ENCODE results near the gene NOS2. TPM values are rescaled to one million over a fixed set of nuclear protein-coding genes. Genes with fewer than 3 reads are reported as not detected.
A peak's percentile ranks its signal among the peaks of the same experiment; 100 is the strongest.
"Not testable (repeated sequence)": the region's sequence is repeated elsewhere in the genome, so short reads cannot be mapped to it uniquely, and the experiment has no call there.

The NOS2 gene
- total and polyA plus RNA-seq, 12 donors = 0.06 to 1.6 (median 0.23) TPM; not detected in 2

GRCh38 chr17:27846042-27846655, 45.8 kb upstream of the NOS2 start:
- 77 to 81% methylated on average over 23 of the region's 23 CpGs for WGBS, 2 donors
- intact Hi-C loops (cut with DNase I) = no loop called here

GRCh38 chr17:27845264-27846041, 45.1 kb upstream of the NOS2 start:
- DNase-seq = no peak
- H3K27ac ChIP-seq = no peak overlapping the region
- ATAC-seq = no peak
- no peaks in the 10 kb centered on the region for H3K9me3 ChIP-seq
- intact Hi-C loops (cut with DNase I) = no loop called here
- no peaks in the 10 kb centered on the region for H3K27me3 ChIP-seq
- no peaks in the 10 kb centered on the region for H3K4me1 ChIP-seq
- H3K4me3 ChIP-seq = no peak overlapping the region
- WGBS, 2 donors = 70 to 73% methylated on average over 13 of the region's 13 CpGs
- H3K36me3 ChIP-seq = no peaks in the 10 kb centered on the region
- no peak for TF ChIP-seq CTCF (IDR thresholded peaks at IDR 0.05)

More at GRCh38 chr17:27846042-27846655, 45.8 kb upstream of the NOS2 start:
- no peak for TF ChIP-seq CTCF (IDR thresholded peaks at IDR 0.05)
- Histone ChIP-seq H3K27me3 (no peaks in the 10 kb centered on the region), H3K9me3 (no peaks in the 10 kb centered on the region), H3K4me1 (no peaks in the 10 kb centered on the region), H3K27ac (no peak overlapping the region), H3K36me3 (no peaks in the 10 kb centered on the region), H3K4me3 (peak overlapping the region in 1 of 10 donors; percentile 14)
- ATAC-seq (no peak), DNase-seq (no peak)

- H3K4me1 ChIP-seq = no peaks in the 10 kb centered on the region
- ATAC-seq (no peak), DNase-seq (no peak)
- H3K27me3 ChIP-seq = no peaks in the 10 kb centered on the region
- TF ChIP-seq CTCF (IDR thresholded peaks at IDR 0.05) = no peak
- no peak overlapping the region for H3K27ac ChIP-seq
- no peak overlapping the region for H3K4me3 ChIP-seq
- H3K9me3 ChIP-seq = no peaks in the 10 kb centered on the region
- 94 to 100% methylated on average over 1 of the region's 1 CpG for WGBS, 2 donors
- no peaks in the 10 kb centered on the region for H3K36me3 ChIP-seq
- intact Hi-C loops (cut with DNase I) = loop anchor here in 1 of 10 donors (5.0 kb wide), 1 partner anchor 37 kb away; no protein-coding TSS in a partner anchor
Observed at GRCh38 chr17:27840688-27841087, 40.4 kb upstream of the NOS2 start.

GRCh38 chr17:27840406-27840678, 40.0 kb upstream of the NOS2 start:
- not testable (repeated sequence) for DNase-seq, H3K4me3 ChIP-seq, H3K36me3 ChIP-seq, ATAC-seq, H3K27me3 ChIP-seq, H3K27ac ChIP-seq, H3K4me1 ChIP-seq, H3K9me3 ChIP-seq
- intact Hi-C loops (cut with DNase I) = loop anchor here in 1 of 10 donors (5.0 kb wide), 1 partner anchor 37 kb away; no protein-coding TSS in a partner anchor
- WGBS, 2 donors = no CpG with 5 or more reads among the region's 1 CpG

- peak in 4 of 8 donors; percentile 35 to 67 (median 61) for ATAC-seq
- 26 to 32% methylated on average over 1 of the region's 4 CpGs for whole genome bisulfite sequencing, 2 donors
Observed at GRCh38 chr17:27839571-27840405, 39.5 kb upstream of the NOS2 start.

GRCh38 chr17:27838607-27839006, 38.3 kb upstream of the NOS2 start:
- 54 to 62% methylated on average over 2 of the region's 3 CpGs for WGBS, 2 donors
- DNase-seq; H3K36me3 ChIP-seq; ATAC-seq; H3K4me3 ChIP-seq; H3K27me3 ChIP-seq; H3K4me1 ChIP-seq; H3K9me3 ChIP-seq; H3K27ac ChIP-seq; intact Hi-C loops (cut with DNase I): not testable (repeated sequence)

More at GRCh38 chr17:27839571-27840405, 39.5 kb upstream of the NOS2 start:
- not testable (repeated sequence) for H3K27ac ChIP-seq, H3K4me3 ChIP-seq, DNase-seq, H3K36me3 ChIP-seq, H3K9me3 ChIP-seq, H3K4me1 ChIP-seq, H3K27me3 ChIP-seq
- intact Hi-C loops (cut with DNase I) = loop anchor here in 1 of 10 donors (5.0 kb wide), 1 partner anchor 38 kb away; no protein-coding TSS in a partner anchor

GRCh38 chr17:27837769-27838168, 37.4 kb upstream of the NOS2 start:
- H3K27ac ChIP-seq; H3K9me3 ChIP-seq; H3K4me3 ChIP-seq; DNase-seq; H3K4me1 ChIP-seq; ATAC-seq; H3K36me3 ChIP-seq; H3K27me3 ChIP-seq; intact Hi-C loops (cut with DNase I): not testable (repeated sequence)
- 97 to 99% methylated on average over 1 of the region's 1 CpG for WGBS, 2 donors
